Osteocyte (in vitro differentiated cells): ENCODE results near the gene TENM4. TPM values are rescaled to one million over a fixed set of nuclear protein-coding genes. Genes with fewer than 3 reads are reported as not detected.

Source experiments
- DNase-seq: peaks from one replicate; pipeline ENCODE4 v3.0.0; 2021; ENCODE audit warnings: mixed read lengths; ENCODE audit not compliant: unreplicated experiment; ENCODE audit errors: extremely low spot score
- H3K27ac Mint-ChIP-seq: one replicate; pipeline ENCODE4 v1.8.0; 2021; ENCODE audit warnings: mild to moderate bottlenecking, mixed read lengths; ENCODE audit not compliant: unreplicated experiment
- H3K27me3 Mint-ChIP-seq: one replicate; pipeline ENCODE4 v1.8.0; 2021; ENCODE audit warnings: mixed read lengths; ENCODE audit not compliant: unreplicated experiment
- H3K36me3 Mint-ChIP-seq: one replicate; pipeline ENCODE4 v1.8.0; 2021; ENCODE audit warnings: mixed read lengths; ENCODE audit not compliant: unreplicated experiment
- H3K4me1 Mint-ChIP-seq: one replicate; pipeline ENCODE4 v1.8.0; 2021; ENCODE audit warnings: mixed read lengths; ENCODE audit not compliant: unreplicated experiment
- H3K4me3 Mint-ChIP-seq: one replicate; pipeline ENCODE4 v1.8.0; 2021; ENCODE audit warnings: mild to moderate bottlenecking, moderate library complexity, mixed read lengths; ENCODE audit not compliant: unreplicated experiment
- H3K9me3 Mint-ChIP-seq: one replicate; pipeline ENCODE4 v1.8.0; 2021; ENCODE audit warnings: mixed read lengths; ENCODE audit not compliant: unreplicated experiment
- CTCF ChIP-seq: fragments of 200-600 bp; sonication (generic); IDR thresholded peaks from 2 replicates; pipeline ENCODE4 v1.5.0; 2021; ENCODE audit warnings: antibody characterized with exemption, mild to moderate bottlenecking, moderate library complexity
- total RNA-seq: library from RNA; stranded (reverse); gene quantifications from 2 replicates; pipeline ENCODE4 v1.2.1, GENCODE V29; 2021

The TENM4 gene
- total RNA-seq, 1 donor from 2014 or later, result 74.1 TPM

GRCh38 chr11:78744202-78744601, 696.6 kb downstream of the TENM4 start:
- Mint-ChIP-seq H3K9me3 (no peaks in the 10 kb centered on the region), H3K27me3 (no peaks in the 10 kb centered on the region), H3K36me3 (peaks cover 17% of the 10 kb centered on the region), H3K27ac (no peak overlapping the region), H3K4me1 (no peaks in the 10 kb centered on the region), H3K4me3 (no peak overlapping the region)
- no peak for TF ChIP-seq CTCF
- no peak for DNase-seq

- no peak for DNase-seq
- H3K4me3 Mint-ChIP-seq, result no peak overlapping the region
- H3K9me3 Mint-ChIP-seq, result no peaks in the 10 kb centered on the region
- peaks cover 17% of the 10 kb centered on the region for H3K36me3 Mint-ChIP-seq
- no peak for TF ChIP-seq CTCF
- no peak overlapping the region for H3K27ac Mint-ChIP-seq
- no peaks in the 10 kb centered on the region for H3K27me3 Mint-ChIP-seq
- H3K4me1 Mint-ChIP-seq, result no peaks in the 10 kb centered on the region
Measured at GRCh38 chr11:78742430-78742829, 698.4 kb downstream of the TENM4 start.

GRCh38 chr11:78741741-78742140, 699.1 kb downstream of the TENM4 start:
- Mint-ChIP-seq H3K4me1 (no peaks in the 10 kb centered on the region), H3K4me3 (no peak overlapping the region), H3K9me3 (no peaks in the 10 kb centered on the region), H3K36me3 (peaks cover 19% of the 10 kb centered on the region), H3K27ac (no peak overlapping the region), H3K27me3 (no peaks in the 10 kb centered on the region)
- no peak for TF ChIP-seq CTCF
- DNase-seq, result no peak

GRCh38 chr11:78740199-78741071, 700.4 kb downstream of the TENM4 start:
- DNase-seq, result no peak
- no peak overlapping the region for H3K4me3 Mint-ChIP-seq
- no peaks in the 10 kb centered on the region for H3K27me3 Mint-ChIP-seq
- H3K4me1 Mint-ChIP-seq, result no peaks in the 10 kb centered on the region
- H3K9me3 Mint-ChIP-seq, result no peaks in the 10 kb centered on the region
- TF ChIP-seq CTCF, result no peak
- H3K27ac Mint-ChIP-seq, result no peak overlapping the region
- H3K36me3 Mint-ChIP-seq, result peaks cover 19% of the 10 kb centered on the region

- Mint-ChIP-seq H3K9me3 (no peaks in the 10 kb centered on the region), H3K4me3 (no peak overlapping the region), H3K4me1 (no peaks in the 10 kb centered on the region), H3K27ac (no peak overlapping the region), H3K36me3 (peaks cover 24% of the 10 kb centered on the region), H3K27me3 (no peaks in the 10 kb centered on the region)
- no peak for TF ChIP-seq CTCF
- no peak for DNase-seq
Measured at GRCh38 chr11:78737891-78738290, 702.9 kb downstream of the TENM4 start.
